Hepatocyte (in vitro differentiated cells): ENCODE measurements around the gene INO80. TPM values are rescaled to one million over a fixed set of nuclear protein-coding genes. Genes with fewer than 3 reads are reported as not detected.

Source experiments
- DNase-seq: peaks from one replicate; pipeline ENCODE4 v3.0.0-alpha.2; 2016; ENCODE audit warnings: low spot score
- H2AFZ ChIP-seq: fragments of 200-600 bp; sonication (generic); 2 replicates; pipeline ENCODE4 v1.6.0; 2016; ENCODE audit warnings: antibody characterized with exemption, mild to moderate bottlenecking
- H3K27ac ChIP-seq: fragments of 200-600 bp; sonication (generic); 2 replicates; pipeline ENCODE4 v1.5.1; 2016; ENCODE audit warnings: mild to moderate bottlenecking
- H3K27me3 ChIP-seq: fragments of 200-600 bp; sonication (generic); 2 replicates; pipeline ENCODE4 v1.6.1; 2016
- H3K36me3 ChIP-seq: fragments of 200-600 bp; sonication (generic); replicated peaks from 2 replicates; pipeline ENCODE4 v1.5.1; 2016; ENCODE audit warnings: low read depth; ENCODE audit not compliant: insufficient read depth
- H3K4me1 ChIP-seq: fragments of 200-600 bp; sonication (generic); 2 replicates; pipeline ENCODE4 v1.5.1; 2016; ENCODE audit warnings: mild to moderate bottlenecking, moderate library complexity; ENCODE audit not compliant: insufficient read depth
- H3K4me2 ChIP-seq: fragments of 200-600 bp; sonication (generic); 2 replicates; pipeline ENCODE4 v1.6.0; 2016
- H3K4me3 ChIP-seq: fragments of 200-600 bp; sonication (generic); 2 replicates; pipeline ENCODE4 v1.5.1; 2016; ENCODE audit warnings: mild to moderate bottlenecking
- H3K79me2 ChIP-seq: fragments of 200-600 bp; sonication (generic); 2 replicates; pipeline ENCODE4 v1.6.0; 2017; ENCODE audit warnings: mild to moderate bottlenecking
- H3K9me2 ChIP-seq: fragments of 200-600 bp; sonication (generic); replicated peaks from 2 replicates; pipeline ENCODE4 v1.6.0; 2017; ENCODE audit warnings: mild to moderate bottlenecking; ENCODE audit not compliant: insufficient read depth
- H3K9me3 ChIP-seq: fragments of 200-600 bp; sonication (generic); 2 replicates; pipeline ENCODE4 v1.5.1; 2016; ENCODE audit warnings: low read depth, mild to moderate bottlenecking
- H4K20me1 ChIP-seq: fragments of 200-600 bp; sonication (generic); 2 replicates; pipeline ENCODE4 v1.6.0; 2016; ENCODE audit warnings: mild to moderate bottlenecking; ENCODE audit not compliant: insufficient read depth, poor library complexity, severe bottlenecking
- EZH2 ChIP-seq: fragments of 200-600 bp; sonication (generic); IDR thresholded peaks from 2 replicates; pipeline ENCODE4 v1.6.1; 2016; ENCODE audit warnings: antibody characterized with exemption, mild to moderate bottlenecking, borderline replicate concordance
- EZH2phosphoT487 ChIP-seq: fragments of 200-600 bp; sonication (generic); IDR thresholded peaks from one replicate; pipeline ENCODE4 v1.6.1; 2018; ENCODE audit warnings: antibody characterized with exemption, mild to moderate bottlenecking, low read depth, moderate library complexity; ENCODE audit not compliant: unreplicated experiment, severe bottlenecking
- WGBS: methylation state at CpG from one replicate; pipeline ENCODE4 v1.1.6; 2016; ENCODE audit warnings: low lambda C conversion rate; ENCODE audit errors: missing lambda C conversion rate; 5-methylcytosine and 5-hydroxymethylcytosine counted together
- polyA plus RNA-seq: library from polyadenylated mRNA; unstranded; fragments of >200 nt; fragmentation: Nextera tagmentation; extraction: Ambion mirVana; gene quantifications from 2 replicates; pipeline ENCODE4 v1.2.1, GENCODE V29; 2016
- small RNA-seq: library from RNA; depleted of rRNA; stranded (forward); fragments of <200 nt; gene quantifications from one replicate; pipeline ENCODE3, GENCODE V24; 2014
- total RNA-seq: library from RNA; depleted of rRNA; stranded (reverse); fragments of >200 nt; gene quantifications from 2 replicates; pipeline ENCODE4 v1.2.3, GENCODE V29; 2014
- TF ChIP-seq, protein P1 (sequence below): fragments of 200-600 bp; sonication (generic); IDR thresholded peaks from 2 replicates; pipeline ENCODE4 v1.5.1; 2016; ENCODE audit warnings: antibody characterized with exemption, mild to moderate bottlenecking; ENCODE audit not compliant: poor library complexity

The INO80 gene
- total and polyA plus RNA-seq, 2 experiments from 2014 or later = 4.5 to 15.5 TPM

DNA sequence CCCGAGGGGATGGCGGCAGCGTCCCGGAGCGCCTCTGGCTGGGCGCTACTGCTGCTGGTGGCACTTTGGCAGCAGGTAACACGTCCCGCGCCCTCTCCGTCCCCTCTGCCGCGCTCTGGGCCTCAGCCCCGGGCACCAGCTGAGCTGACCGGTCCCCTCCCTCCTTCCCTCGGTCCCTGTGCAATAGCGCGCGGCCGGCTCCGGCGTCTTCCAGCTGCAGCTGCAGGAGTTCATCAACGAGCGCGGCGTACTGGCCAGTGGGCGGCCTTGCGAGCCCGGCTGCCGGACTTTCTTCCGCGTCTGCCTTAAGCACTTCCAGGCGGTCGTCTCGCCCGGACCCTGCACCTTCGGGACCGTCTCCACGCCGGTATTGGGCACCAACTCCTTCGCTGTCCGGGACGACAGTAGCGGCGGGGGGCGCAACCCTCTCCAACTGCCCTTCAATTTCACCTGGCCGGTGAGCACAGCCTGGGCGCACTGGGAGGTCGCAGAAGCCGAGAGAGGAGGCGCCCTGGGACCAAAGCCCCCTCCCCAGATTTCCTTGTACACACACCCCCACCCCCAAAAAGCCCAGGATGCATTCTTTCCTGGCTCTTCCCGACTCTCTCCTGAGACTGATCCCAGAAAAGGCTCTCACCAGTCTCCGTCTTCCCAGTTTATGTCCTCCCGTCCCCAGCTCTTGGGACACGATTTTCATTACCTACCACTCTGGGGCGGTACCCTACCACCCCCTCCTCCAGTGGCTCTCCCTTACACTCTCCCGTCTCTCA lies 186.2 kb downstream of the INO80 start:
- peak overlapping the region; percentile 99 for H3K4me2 ChIP-seq
- H3K4me3 ChIP-seq = peak overlapping the region; percentile 19
- 2% methylated on average over 48 of the region's 56 CpGs for WGBS
- no peaks in the 10 kb centered on the region for H3K9me3 ChIP-seq
- H3K27me3 ChIP-seq = peaks cover 47% of the 10 kb centered on the region
- peaks cover 77% of the 10 kb centered on the region for H3K4me1 ChIP-seq
- peak overlapping the region; percentile 56 for H2AFZ ChIP-seq
- no peak overlapping the region for H3K27ac ChIP-seq
- TF ChIP-seq EZH2phosphoT487 (no peak), EZH2 (no peak)
- TF ChIP-seq, protein P1, sequence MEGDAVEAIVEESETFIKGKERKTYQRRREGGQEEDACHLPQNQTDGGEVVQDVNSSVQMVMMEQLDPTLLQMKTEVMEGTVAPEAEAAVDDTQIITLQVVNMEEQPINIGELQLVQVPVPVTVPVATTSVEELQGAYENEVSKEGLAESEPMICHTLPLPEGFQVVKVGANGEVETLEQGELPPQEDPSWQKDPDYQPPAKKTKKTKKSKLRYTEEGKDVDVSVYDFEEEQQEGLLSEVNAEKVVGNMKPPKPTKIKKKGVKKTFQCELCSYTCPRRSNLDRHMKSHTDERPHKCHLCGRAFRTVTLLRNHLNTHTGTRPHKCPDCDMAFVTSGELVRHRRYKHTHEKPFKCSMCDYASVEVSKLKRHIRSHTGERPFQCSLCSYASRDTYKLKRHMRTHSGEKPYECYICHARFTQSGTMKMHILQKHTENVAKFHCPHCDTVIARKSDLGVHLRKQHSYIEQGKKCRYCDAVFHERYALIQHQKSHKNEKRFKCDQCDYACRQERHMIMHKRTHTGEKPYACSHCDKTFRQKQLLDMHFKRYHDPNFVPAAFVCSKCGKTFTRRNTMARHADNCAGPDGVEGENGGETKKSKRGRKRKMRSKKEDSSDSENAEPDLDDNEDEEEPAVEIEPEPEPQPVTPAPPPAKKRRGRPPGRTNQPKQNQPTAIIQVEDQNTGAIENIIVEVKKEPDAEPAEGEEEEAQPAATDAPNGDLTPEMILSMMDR = no peak
- peak; percentile 74 for DNase-seq
- H3K36me3 ChIP-seq = no peaks in the 10 kb centered on the region
- peaks cover 3% of the 10 kb centered on the region for H4K20me1 ChIP-seq
- H3K79me2 ChIP-seq = no peaks in the 10 kb centered on the region
- H3K9me2 ChIP-seq = no peaks in the 10 kb centered on the region

Small RNA genes within 50 kb of the gene (small RNA-seq; reads per million reads assigned to genes)
- not detected for gene ISCA1P4

Other genes starting within 250 kb of the INO80 start
- 1.2 and 1.7 TPM in 2 replicates for gene RHOV, start 242.0 kb downstream of the INO80 start, total RNA-seq
- 5.7 and 6.1 TPM in 2 replicates for gene RHOV, start 242.0 kb downstream of the INO80 start, polyA plus RNA-seq
- 38.3 and 40.1 TPM in 2 replicates for gene VPS18, start 221.8 kb downstream of the INO80 start, total RNA-seq
- 34.6 and 40.3 TPM in 2 replicates for gene VPS18, start 221.8 kb downstream of the INO80 start, polyA plus RNA-seq
- gene DLL4, start 186.9 kb downstream of the INO80 start, total RNA-seq = 2.3 and 2.8 TPM in 2 replicates
- gene DLL4, start 186.9 kb downstream of the INO80 start, polyA plus RNA-seq = 1.1 TPM in 1 of 2 replicates, not detected in the other
- 22.1 and 26.8 TPM in 2 replicates for gene CHAC1, start 162.8 kb downstream of the INO80 start, total RNA-seq
- gene CHAC1, start 162.8 kb downstream of the INO80 start, polyA plus RNA-seq = 15.6 and 16.2 TPM in 2 replicates
- not detected in 2 replicates for gene EXD1, start 114.5 kb upstream of the INO80 start, total RNA-seq
- not detected in 2 replicates for gene EXD1, start 114.5 kb upstream of the INO80 start, polyA plus RNA-seq
- gene CHP1, start 115.0 kb upstream of the INO80 start, total RNA-seq = 152 and 163 TPM in 2 replicates
- 30.8 and 39.0 TPM in 2 replicates for gene CHP1, start 115.0 kb upstream of the INO80 start, polyA plus RNA-seq
- gene OIP5, start 216.3 kb upstream of the INO80 start, total RNA-seq = 1.8 and 11.8 TPM in 2 replicates
- gene OIP5, start 216.3 kb upstream of the INO80 start, polyA plus RNA-seq = 3.3 and 3.6 TPM in 2 replicates
- gene NUSAP1, start 216.6 kb upstream of the INO80 start, total RNA-seq = 25.9 and 26.6 TPM in 2 replicates
- gene NUSAP1, start 216.6 kb upstream of the INO80 start, polyA plus RNA-seq = 20.2 and 29.2 TPM in 2 replicates